ENCODE results near the gene GRB7. TPM values are rescaled to one million over a fixed set of nuclear protein-coding genes. Genes with fewer than 3 reads are reported as not detected.
A peak's percentile ranks its signal among the peaks of the same experiment; 100 is the strongest.

The GRB7 gene
- total and polyA plus RNA-seq, 10 donors, result 0.04 to 1.9 (median 0.51) TPM; not detected in 1

DNA sequence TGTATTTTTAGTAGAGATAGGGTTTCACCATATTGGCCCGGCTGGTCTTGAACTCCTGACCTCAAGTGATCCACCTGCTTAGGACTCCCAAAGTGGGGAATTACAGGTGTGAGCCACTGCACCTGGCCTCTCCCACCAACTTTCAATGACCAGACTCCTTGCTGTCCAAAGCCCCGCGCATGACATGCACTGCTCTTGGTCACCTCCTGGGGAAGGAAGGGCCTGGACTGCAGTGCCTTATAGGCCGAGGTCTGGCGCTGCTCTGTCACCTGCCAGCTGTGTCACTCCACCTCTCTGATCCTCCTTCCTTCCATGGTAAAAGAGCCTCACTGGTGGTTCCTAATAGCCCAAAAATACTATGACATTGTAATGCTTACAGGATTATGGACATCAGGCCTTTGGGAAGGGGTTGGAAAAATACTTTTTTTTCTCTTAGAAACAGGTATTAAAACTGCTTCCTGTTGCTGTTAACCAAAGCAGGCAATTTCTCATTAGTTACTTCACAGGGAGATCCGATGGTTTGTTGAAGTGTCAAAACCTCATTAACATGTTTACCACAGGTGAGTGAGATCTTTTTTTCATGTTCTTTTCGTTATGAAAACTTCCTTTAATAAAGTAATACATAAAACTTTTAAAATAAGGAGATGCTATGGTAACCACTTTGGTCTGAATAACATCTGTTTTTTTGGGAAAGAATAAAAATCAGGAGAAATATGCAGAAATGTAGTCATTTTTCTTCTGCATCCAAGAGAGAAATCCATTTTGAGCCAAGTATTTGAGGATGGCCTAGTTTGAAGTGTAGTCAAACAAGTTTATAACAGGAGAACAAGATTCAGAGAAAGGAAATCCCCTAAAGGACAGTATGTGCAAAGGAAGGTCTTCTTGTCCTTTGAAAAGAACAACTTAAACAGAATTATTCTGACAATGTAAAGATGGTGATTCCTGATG lies 35.5 kb downstream of the GRB7 start:
- Histone ChIP-seq H3K27me3 (replicated peaks in 1 of 7) (no peaks in the 10 kb centered on the region), H3K9me3 (no peaks in the 10 kb centered on the region), H3K27ac (peak overlapping the region; percentile 71 to 92 (median 83)), H3K36me3 (peaks cover 0 to 27% (median 0%) of the 10 kb centered on the region in 6 donors), H3K4me3 (peak overlapping the region in 5 of 8 donors; percentile 5 to 70 (median 47)), H3K4me1 (peaks cover 30 to 100% (median 70%) of the 10 kb centered on the region in 6 donors)
- 55 to 70% (median 61%) methylated on average over 7 of the region's 7 CpGs for WGBS, 5 donors
- no peak for DNase-seq
- intact Hi-C loops (cut with DNase I; ENCODE audit: low total_unique reads), result no loop called here
- TF ChIP-seq, protein P1, sequence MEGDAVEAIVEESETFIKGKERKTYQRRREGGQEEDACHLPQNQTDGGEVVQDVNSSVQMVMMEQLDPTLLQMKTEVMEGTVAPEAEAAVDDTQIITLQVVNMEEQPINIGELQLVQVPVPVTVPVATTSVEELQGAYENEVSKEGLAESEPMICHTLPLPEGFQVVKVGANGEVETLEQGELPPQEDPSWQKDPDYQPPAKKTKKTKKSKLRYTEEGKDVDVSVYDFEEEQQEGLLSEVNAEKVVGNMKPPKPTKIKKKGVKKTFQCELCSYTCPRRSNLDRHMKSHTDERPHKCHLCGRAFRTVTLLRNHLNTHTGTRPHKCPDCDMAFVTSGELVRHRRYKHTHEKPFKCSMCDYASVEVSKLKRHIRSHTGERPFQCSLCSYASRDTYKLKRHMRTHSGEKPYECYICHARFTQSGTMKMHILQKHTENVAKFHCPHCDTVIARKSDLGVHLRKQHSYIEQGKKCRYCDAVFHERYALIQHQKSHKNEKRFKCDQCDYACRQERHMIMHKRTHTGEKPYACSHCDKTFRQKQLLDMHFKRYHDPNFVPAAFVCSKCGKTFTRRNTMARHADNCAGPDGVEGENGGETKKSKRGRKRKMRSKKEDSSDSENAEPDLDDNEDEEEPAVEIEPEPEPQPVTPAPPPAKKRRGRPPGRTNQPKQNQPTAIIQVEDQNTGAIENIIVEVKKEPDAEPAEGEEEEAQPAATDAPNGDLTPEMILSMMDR (IDR thresholded peaks at IDR 0.05 in 8 of 11, conservative IDR thresholded peaks at IDR 0.05 in 3 of 11), result no peak
- peak in 2 of 3 donors; percentile 14 to 53 for TF ChIP-seq POLR2AphosphoS5 (IDR thresholded peaks at IDR 0.05)

DNA sequence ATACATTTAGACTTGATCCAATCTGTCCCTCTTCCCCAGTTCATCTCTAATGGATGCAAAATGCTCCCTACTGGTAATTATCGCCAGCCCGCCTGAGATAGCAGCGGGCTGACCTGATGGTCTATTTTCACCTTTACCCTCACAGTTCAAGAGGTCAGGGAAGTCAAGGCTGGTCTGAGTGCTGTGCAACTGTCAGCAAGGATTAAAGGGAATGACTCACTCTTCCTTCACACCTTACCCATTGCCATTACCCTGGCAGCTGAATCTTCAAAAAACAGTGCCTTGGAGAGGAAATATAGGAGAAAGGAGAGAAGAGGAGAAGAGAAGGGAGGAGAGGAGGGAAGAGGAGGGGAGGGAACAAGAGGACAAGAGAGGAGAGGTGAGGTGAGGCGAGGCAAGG lies 36.3 kb downstream of the GRB7 start:
- 67 to 78% (median 73%) methylated on average over 4 of the region's 4 CpGs for WGBS, 5 donors
- Histone ChIP-seq H3K9me3 (no peaks in the 10 kb centered on the region), H3K4me3 (peak overlapping the region in 4 of 8 donors; percentile 38 to 70 (median 48)), H3K27me3 (replicated peaks in 1 of 7) (peaks cover 0 to 2% (median 0%) of the 10 kb centered on the region in 7 donors), H3K36me3 (peaks cover 0 to 19% (median 0%) of the 10 kb centered on the region in 6 donors), H3K4me1 (peaks cover 26 to 100% (median 70%) of the 10 kb centered on the region in 6 donors), H3K27ac (peak overlapping the region; percentile 71 to 92 (median 83))
- intact Hi-C loops (cut with DNase I; ENCODE audit: low total_unique reads), result no loop called here
- DNase-seq, result no peak
- TF ChIP-seq POLR2A (IDR thresholded peaks at IDR 0.05), result no peak
- TF ChIP-seq POLR2AphosphoS5 (IDR thresholded peaks at IDR 0.05), result no peak
- TF ChIP-seq, protein P1 (IDR thresholded peaks at IDR 0.05 in 8 of 11, conservative IDR thresholded peaks at IDR 0.05 in 3 of 11), result no peak

DNA sequence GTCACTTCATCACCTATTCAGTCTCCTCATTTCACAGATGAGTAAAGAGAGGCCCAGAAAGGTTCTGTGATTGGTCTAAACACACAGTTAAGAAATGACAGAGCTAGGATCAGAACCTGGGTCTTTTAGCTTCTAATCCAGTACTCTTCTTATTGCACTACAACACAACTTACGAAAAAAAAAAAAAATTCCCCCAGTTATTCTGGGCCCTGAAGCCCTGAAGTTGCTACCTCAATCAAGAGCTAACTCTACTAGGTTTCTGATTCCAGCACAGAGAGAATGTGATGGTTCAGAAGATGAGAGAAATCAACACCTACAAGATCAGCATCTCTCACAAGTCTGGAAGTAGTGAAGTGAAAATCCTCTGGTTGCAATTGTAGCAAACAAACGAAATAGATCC lies 37.3 kb downstream of the GRB7 start:
- WGBS, 5 donors, result 51 to 74% (median 62%) methylated on average over 2 of the region's 2 CpGs
- peak overlapping the region in 7 of 8 donors; percentile 36 to 70 (median 40) for H3K4me3 ChIP-seq
- H3K4me1 ChIP-seq, result peaks cover 25 to 100% (median 69%) of the 10 kb centered on the region in 6 donors

DNA sequence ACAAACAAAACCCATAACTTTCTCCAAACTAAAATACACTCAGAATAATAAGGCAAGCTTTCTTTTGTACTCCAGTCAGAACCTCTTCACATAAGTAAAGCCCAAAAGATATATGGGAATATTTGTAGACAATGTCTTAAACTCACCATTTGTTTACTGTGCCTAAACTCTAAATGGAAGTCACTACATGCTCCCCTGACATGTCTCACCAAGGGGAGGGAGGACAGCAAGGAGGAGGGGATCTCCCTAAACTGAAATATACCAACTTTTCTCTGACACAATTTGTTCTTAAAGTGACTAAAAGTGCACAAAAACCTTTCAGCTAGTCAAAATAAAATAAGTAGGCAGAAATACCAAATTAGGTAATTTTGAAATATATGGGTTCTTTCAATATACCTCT lies 38.5 kb downstream of the GRB7 start:
- H3K27me3 ChIP-seq (replicated peaks in 1 of 7), result peaks cover 0 to 17% (median 0%) of the 10 kb centered on the region in 7 donors
- H3K27ac ChIP-seq, result peak overlapping the region; percentile 55 to 92 (median 83)
- DNase-seq, result no peak
- H3K36me3 ChIP-seq, result peaks cover 0 to 11% (median 0%) of the 10 kb centered on the region in 6 donors
- H3K9me3 ChIP-seq, result no peaks in the 10 kb centered on the region
- TF ChIP-seq POLR2A (IDR thresholded peaks at IDR 0.05) (no peak), POLR2AphosphoS5 (IDR thresholded peaks at IDR 0.05) (no peak)
- TF ChIP-seq, protein P1 (IDR thresholded peaks at IDR 0.05 in 8 of 11, conservative IDR thresholded peaks at IDR 0.05 in 3 of 11), result no peak
- H3K4me1 ChIP-seq, result peaks cover 21 to 100% (median 69%) of the 10 kb centered on the region in 6 donors
- H3K4me3 ChIP-seq, result peak overlapping the region; percentile 35 to 70 (median 39)
- intact Hi-C loops (cut with DNase I; ENCODE audit: low total_unique reads), result no loop called here

More for the DNA sequence above, 37.3 kb downstream of the GRB7 start:
- peak overlapping the region; percentile 71 to 92 (median 83) for H3K27ac ChIP-seq
- DNase-seq, result no peak
- peaks cover 0 to 5% (median 0%) of the 10 kb centered on the region in 7 donors for H3K27me3 ChIP-seq (replicated peaks in 1 of 7)
- H3K9me3 ChIP-seq, result no peaks in the 10 kb centered on the region
- peaks cover 0 to 11% (median 0%) of the 10 kb centered on the region in 6 donors for H3K36me3 ChIP-seq
- TF ChIP-seq POLR2AphosphoS5 (IDR thresholded peaks at IDR 0.05) (peak in 1 of 3 donors; percentile 14), POLR2A (IDR thresholded peaks at IDR 0.05) (no peak)
- intact Hi-C loops (cut with DNase I; ENCODE audit: low total_unique reads), result no loop called here

Data from spleen (tissue), 11 donors.